ENCODE data around the gene ETV5.

GRCh38 chr3:186127463-186127862 is 18.6 kb upstream of the ETV5 start:
- TF ChIP-seq POLR2A (IDR thresholded peaks at IDR 0.05) (no peak), CTCF (IDR thresholded peaks at IDR 0.05) (no peak)
